PC-9 (cell line): Measurements from ENCODE around the gene SUGP2. TPM values are rescaled to one million over a fixed set of nuclear protein-coding genes. Genes with fewer than 3 reads are reported as not detected.

Source experiments
- BruUV-seq: library from RNA; stranded (reverse); fragments of 400-500 nt; replicated peaks from 2 replicates; lab custom pipeline; 2021; lab: Mats Ljungman, UMichigan
- CTCF ChIA-PET: fragments of 300-600 bp; sonication (Branson Sonifier 250); formaldehyde crosslinking; loops from one replicate; lab custom pipeline; 2022; ENCODE audit warnings: antibody characterized with exemption; lab: Charles Lee
- POLR2A ChIA-PET: fragments of 300-600 bp; sonication (Branson Sonifier 250); formaldehyde crosslinking; loops from one replicate; lab custom pipeline; 2022; ENCODE audit warnings: antibody characterized with exemption; ENCODE audit not compliant: unreplicated experiment; lab: Charles Lee
- DNase-seq, 2 experiments: peaks; one replicate each; pipeline versions ENCODE4 v3.0.0 to v3.0.0-alpha.2; 2015 to 2022; ENCODE audit warnings: mixed read lengths in 1 of 2
- H2AFZ ChIP-seq: fragments of 200-600 bp; sonication (generic); 2 replicates; pipeline ENCODE4 v1.8.1; 2017; ENCODE audit warnings: antibody characterized with exemption
- H3F3A ChIP-seq: fragments of 200-600 bp; sonication (generic); 2 replicates; pipeline ENCODE4 v1.8.1; 2017; ENCODE audit warnings: antibody characterized with exemption, mild to moderate bottlenecking, low read depth; ENCODE audit not compliant: insufficient read depth
- H3K27ac ChIP-seq: fragments of 200-600 bp; sonication (generic); 2 replicates; pipeline ENCODE4 v1.6.1; 2016; ENCODE audit warnings: mixed run types
- H3K27me3 ChIP-seq: fragments of 200-600 bp; sonication (generic); 2 replicates; pipeline ENCODE4 v1.6.1; 2016; ENCODE audit warnings: low read depth, mixed run types; ENCODE audit not compliant: insufficient read depth
- H3K36me3 ChIP-seq: fragments of 200-600 bp; sonication (generic); 2 replicates; pipeline ENCODE4 v1.6.1; 2016; ENCODE audit warnings: low read depth, mixed run types
- H3K4me1 ChIP-seq: fragments of 200-600 bp; sonication (generic); replicated peaks from 2 replicates; pipeline ENCODE4 v1.6.1; 2016; ENCODE audit warnings: mixed run types; ENCODE audit not compliant: insufficient read depth
- H3K4me2 ChIP-seq: fragments of 200-600 bp; sonication (generic); 2 replicates; pipeline ENCODE4 v1.6.1; 2017; ENCODE audit warnings: mixed run types
- H3K4me3 ChIP-seq: fragments of 200-600 bp; sonication (generic); 2 replicates; pipeline ENCODE4 v1.6.1; 2016; ENCODE audit warnings: mixed run types
- H3K79me2 ChIP-seq: fragments of 200-600 bp; sonication (generic); 2 replicates; pipeline ENCODE4 v1.6.1; 2017; ENCODE audit warnings: low read depth, mixed run types
- H3K9me2 ChIP-seq: fragments of 200-600 bp; sonication (generic); 2 replicates; pipeline ENCODE4 v1.8.1; 2017; ENCODE audit warnings: mild to moderate bottlenecking; ENCODE audit not compliant: insufficient read depth
- H3K9me3 ChIP-seq: fragments of 200-600 bp; sonication (generic); 2 replicates; pipeline ENCODE4 v1.8.1; 2016; ENCODE audit warnings: low read depth; ENCODE audit not compliant: insufficient read depth
- H4K20me1 ChIP-seq: fragments of 200-600 bp; sonication (generic); 2 replicates; pipeline ENCODE4 v1.8.1; 2017; ENCODE audit not compliant: insufficient read depth
- EZH2 ChIP-seq: fragments of 200-600 bp; sonication (generic); IDR thresholded peaks from 2 replicates; pipeline ENCODE4 v1.8.0; 2017; ENCODE audit warnings: antibody characterized with exemption, low read depth
- intact Hi-C: fragments of 100-400 bp; cut with micrococcal nuclease; formaldehyde crosslinking; loops from one replicate; pipeline ENCODE4 v1.10.0; 2022; ENCODE audit not compliant: unreplicated experiment
- total RNA-seq: library from RNA; stranded (reverse); gene quantifications from 2 replicates; pipeline ENCODE4 v1.2.3, GENCODE V29; 2021
- TF ChIP-seq, protein P1 (sequence below): fragments of 200-600 bp; sonication (generic); conservative IDR thresholded peaks from 2 replicates; pipeline ENCODE4 v1.6.1; 2017; ENCODE audit warnings: mixed run types, antibody characterized with exemption, mild to moderate bottlenecking, moderate library complexity

Gene SUGP2
- total RNA-seq, 1 experiment from 2014 or later, result 73.1 TPM

DNA sequence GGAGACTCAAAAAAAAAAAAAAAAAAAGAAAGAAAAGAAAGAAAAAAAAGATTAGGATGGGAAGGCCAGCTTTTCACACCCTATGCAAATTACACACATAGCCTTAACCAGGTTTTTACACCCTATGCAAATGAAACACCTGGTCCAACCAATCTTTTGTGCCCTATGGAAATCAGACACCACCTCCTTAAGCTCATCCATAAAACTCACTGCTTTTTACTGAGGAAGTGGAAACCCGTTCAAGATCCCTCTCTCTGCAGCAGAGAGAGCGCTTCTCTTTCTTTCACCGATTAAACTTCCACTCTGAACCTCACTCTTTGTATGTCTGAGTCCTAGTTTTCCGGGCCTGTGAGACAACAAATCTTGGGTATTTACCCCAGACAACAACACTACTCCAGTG lies 67.0 kb downstream of the SUGP2 start:
- Histone ChIP-seq H3K27ac (no peak overlapping the region), H3K4me2 (no peak overlapping the region), H3K9me3 (no peaks in the 10 kb centered on the region), H3K36me3 (no peaks in the 10 kb centered on the region), H3K79me2 (no peaks in the 10 kb centered on the region), H3K4me3 (no peak overlapping the region), H3K4me1 (peaks cover 37% of the 10 kb centered on the region), H3F3A (peaks cover 46% of the 10 kb centered on the region), H3K27me3 (no peaks in the 10 kb centered on the region), H4K20me1 (no peaks in the 10 kb centered on the region), H2AFZ (no peak overlapping the region), H3K9me2 (no peaks in the 10 kb centered on the region)
- ChIA-PET POLR2A (no interaction called here), CTCF (interaction anchor here (0.6 kb wide), 1 partner anchor 10 kb away, joined by 3 read pairs; no protein-coding TSS in a partner anchor)
- no peak for TF ChIP-seq EZH2
- TF ChIP-seq, protein P1, sequence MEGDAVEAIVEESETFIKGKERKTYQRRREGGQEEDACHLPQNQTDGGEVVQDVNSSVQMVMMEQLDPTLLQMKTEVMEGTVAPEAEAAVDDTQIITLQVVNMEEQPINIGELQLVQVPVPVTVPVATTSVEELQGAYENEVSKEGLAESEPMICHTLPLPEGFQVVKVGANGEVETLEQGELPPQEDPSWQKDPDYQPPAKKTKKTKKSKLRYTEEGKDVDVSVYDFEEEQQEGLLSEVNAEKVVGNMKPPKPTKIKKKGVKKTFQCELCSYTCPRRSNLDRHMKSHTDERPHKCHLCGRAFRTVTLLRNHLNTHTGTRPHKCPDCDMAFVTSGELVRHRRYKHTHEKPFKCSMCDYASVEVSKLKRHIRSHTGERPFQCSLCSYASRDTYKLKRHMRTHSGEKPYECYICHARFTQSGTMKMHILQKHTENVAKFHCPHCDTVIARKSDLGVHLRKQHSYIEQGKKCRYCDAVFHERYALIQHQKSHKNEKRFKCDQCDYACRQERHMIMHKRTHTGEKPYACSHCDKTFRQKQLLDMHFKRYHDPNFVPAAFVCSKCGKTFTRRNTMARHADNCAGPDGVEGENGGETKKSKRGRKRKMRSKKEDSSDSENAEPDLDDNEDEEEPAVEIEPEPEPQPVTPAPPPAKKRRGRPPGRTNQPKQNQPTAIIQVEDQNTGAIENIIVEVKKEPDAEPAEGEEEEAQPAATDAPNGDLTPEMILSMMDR, result no peak
- intact Hi-C loops, result no loop called here
- DNase-seq, result no peak
- BruUV-seq, result no TSS peak

DNA sequence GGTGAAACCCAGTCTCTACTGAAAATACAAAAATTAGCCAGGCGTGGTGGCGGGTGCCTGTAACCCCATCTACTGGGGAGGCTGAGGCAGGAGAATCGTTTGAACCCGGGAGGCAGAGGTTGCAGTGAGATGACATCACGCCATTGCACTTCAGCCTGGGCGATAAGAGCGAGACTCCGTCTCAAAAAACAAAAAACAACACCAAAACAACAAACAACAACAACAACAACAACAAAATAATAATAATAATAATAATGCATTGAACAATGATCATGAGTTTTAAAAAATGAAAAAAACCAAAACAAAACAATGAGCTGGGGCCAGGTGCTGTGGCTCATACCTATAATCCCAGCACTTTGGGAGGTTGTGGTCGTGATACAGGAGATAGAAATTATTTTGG lies 69.2 kb downstream of the SUGP2 start:
- peaks cover 27% of the 10 kb centered on the region for H3F3A ChIP-seq
- POLR2A ChIA-PET, result no interaction called here
- no peaks in the 10 kb centered on the region for H3K9me2 ChIP-seq
- H3K79me2 ChIP-seq, result no peaks in the 10 kb centered on the region
- no peak overlapping the region for H2AFZ ChIP-seq
- no peaks in the 10 kb centered on the region for H3K27me3 ChIP-seq
- DNase-seq, result no peak
- H3K36me3 ChIP-seq, result no peaks in the 10 kb centered on the region
- no peaks in the 10 kb centered on the region for H3K9me3 ChIP-seq
- no TSS peak for BruUV-seq
- no peak overlapping the region for H3K4me3 ChIP-seq
- CTCF ChIA-PET, result no interaction called here
- no peak overlapping the region for H3K27ac ChIP-seq
- no peak for TF ChIP-seq EZH2
- TF ChIP-seq, protein P1, result no peak
- intact Hi-C loops, result no loop called here
- no peak overlapping the region for H3K4me2 ChIP-seq
- no peaks in the 10 kb centered on the region for H4K20me1 ChIP-seq
- H3K4me1 ChIP-seq, result peaks cover 17% of the 10 kb centered on the region

DNA sequence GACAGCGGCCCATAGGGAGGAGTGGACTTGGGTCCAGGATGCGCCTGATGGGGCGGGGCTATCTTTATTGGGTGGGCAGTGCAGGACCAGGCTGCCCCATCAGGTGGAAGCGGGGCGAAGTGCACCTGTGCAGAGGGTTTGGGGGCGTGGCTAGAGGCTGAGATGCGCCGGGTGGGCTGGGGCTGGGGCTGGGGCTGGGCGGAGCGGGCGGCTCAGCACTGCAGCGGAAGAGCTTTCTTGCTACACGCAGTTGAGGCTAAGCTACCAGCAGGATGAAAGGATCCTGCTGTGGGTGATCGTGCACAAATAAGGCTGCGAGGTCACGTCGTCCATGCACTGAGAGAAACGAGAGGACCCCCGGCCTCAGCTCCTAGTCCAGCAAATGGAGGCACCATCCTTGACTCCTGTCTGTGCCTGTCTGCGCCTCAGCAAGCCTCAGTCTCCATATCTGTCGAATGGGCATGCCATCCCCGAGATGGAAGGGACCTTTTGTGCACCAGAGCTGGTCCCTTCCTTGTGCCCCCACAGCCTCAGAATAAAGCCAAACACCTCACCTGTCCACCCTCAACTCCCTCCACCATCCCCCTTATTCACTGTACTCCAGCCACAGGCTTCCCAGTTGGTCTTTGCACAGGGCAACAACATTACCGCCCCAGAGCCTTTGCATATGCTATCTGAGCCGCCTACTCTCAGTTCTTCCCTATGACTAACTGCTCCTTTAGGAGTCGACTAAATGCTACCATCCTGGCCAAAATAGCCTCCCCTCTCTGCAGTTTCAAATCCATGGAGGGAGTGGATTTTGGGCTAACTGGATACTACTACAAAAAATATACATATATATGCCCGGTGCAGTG lies 71.3 kb downstream of the SUGP2 start:
- no peak for DNase-seq
- H3K36me3 ChIP-seq, result no peaks in the 10 kb centered on the region
- no peak overlapping the region for H3K27ac ChIP-seq
- H4K20me1 ChIP-seq, result no peaks in the 10 kb centered on the region
- H3K9me3 ChIP-seq, result no peaks in the 10 kb centered on the region
- H3K4me2 ChIP-seq, result no peak overlapping the region
- H3F3A ChIP-seq, result peaks cover 15% of the 10 kb centered on the region; the same call in 1 of the 2 replicates
- H3K9me2 ChIP-seq, result no peaks in the 10 kb centered on the region
- H3K79me2 ChIP-seq, result no peaks in the 10 kb centered on the region
- no peak overlapping the region for H2AFZ ChIP-seq
- ChIA-PET CTCF (no interaction called here), POLR2A (no interaction called here)
- H3K27me3 ChIP-seq, result no peaks in the 10 kb centered on the region
- TF ChIP-seq EZH2, result no peak
- TF ChIP-seq, protein P1, result no peak
- intact Hi-C loops, result no loop called here
- no peak overlapping the region for H3K4me3 ChIP-seq
- peaks cover under 1% of the 10 kb centered on the region; the same call in 1 of the 2 replicates for H3K4me1 ChIP-seq
- BruUV-seq, result no TSS peak
